HUES6 (cell line): Measurements from ENCODE around the gene ADD1.
"Not testable (repeated sequence)": the region's sequence is repeated elsewhere in the genome, so short reads cannot be mapped to it uniquely, and the experiment has no call there.

Experiments
- H3K27ac ChIP-seq: 2 replicates; pipeline ENCODE4 v1.7.0; 2013; ENCODE audit warnings: low read depth, mild to moderate bottlenecking, low read length, inconsistent platforms
- H3K27me3 ChIP-seq: 2 replicates; pipeline ENCODE4 v1.6.1; 2013; ENCODE audit warnings: low read length; ENCODE audit not compliant: control insufficient read depth, insufficient read depth
- H3K36me3 ChIP-seq: 2 replicates; pipeline ENCODE4 v1.6.1; 2013; ENCODE audit warnings: low read length; ENCODE audit not compliant: control insufficient read depth, insufficient read depth
- H3K4me1 ChIP-seq: 2 replicates; pipeline ENCODE4 v1.6.1; 2013; ENCODE audit warnings: low read length; ENCODE audit not compliant: control insufficient read depth, insufficient read depth
- H3K4me3 ChIP-seq: 2 replicates; pipeline ENCODE4 v1.5.1; 2013; ENCODE audit warnings: low read depth, low read length
- H3K9ac ChIP-seq: one replicate; pipeline ENCODE4 v1.6.1; 2013; ENCODE audit warnings: mild to moderate bottlenecking, low read length
- H3K9me3 ChIP-seq: 2 replicates; pipeline ENCODE4 v1.6.1; 2013; ENCODE audit warnings: low read depth, low read length; ENCODE audit not compliant: control insufficient read depth, insufficient read depth

Gene ADD1

DNA sequence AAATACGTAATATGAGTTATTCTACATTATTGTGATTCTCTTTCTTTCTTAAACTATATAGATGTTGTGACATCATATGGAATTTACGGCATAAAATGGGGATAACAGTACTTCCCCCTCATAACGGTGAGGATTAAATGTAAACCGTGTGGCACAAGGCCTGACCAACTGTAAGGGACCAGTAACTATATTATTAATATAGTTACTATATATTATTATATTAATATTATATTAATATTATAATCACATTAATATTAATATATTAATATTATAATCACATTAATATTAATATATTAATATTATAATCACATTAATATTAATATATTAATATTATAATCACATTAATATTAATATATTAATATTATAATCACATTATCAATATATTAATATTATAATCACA lies 116.8 kb downstream of the ADD1 start:
- H3K27ac ChIP-seq, H3K9ac ChIP-seq, H3K27me3 ChIP-seq, H3K4me3 ChIP-seq: not testable (repeated sequence)
- peaks cover 10% of the 10 kb centered on the region; the same call in 1 of the 2 replicates for H3K4me1 ChIP-seq
- H3K36me3 ChIP-seq, result peaks cover 37% of the 10 kb centered on the region
- peaks cover 17% of the 10 kb centered on the region for H3K9me3 ChIP-seq

GRCh38 chr4:2961421-2961810 lies 117.8 kb downstream of the ADD1 start:
- H3K9ac ChIP-seq, result peak overlapping the region; percentile 91
- peaks cover 10% of the 10 kb centered on the region; the same call in 1 of the 2 replicates for H3K4me1 ChIP-seq
- H3K4me3 ChIP-seq, result peak overlapping the region; percentile 91
- no peak overlapping the region for H3K27ac ChIP-seq
- peaks cover 3% of the 10 kb centered on the region; the same call in 1 of the 2 replicates for H3K27me3 ChIP-seq
- peaks cover 28% of the 10 kb centered on the region for H3K36me3 ChIP-seq
- peaks cover 9% of the 10 kb centered on the region; the same call in 1 of the 2 replicates for H3K9me3 ChIP-seq

DNA sequence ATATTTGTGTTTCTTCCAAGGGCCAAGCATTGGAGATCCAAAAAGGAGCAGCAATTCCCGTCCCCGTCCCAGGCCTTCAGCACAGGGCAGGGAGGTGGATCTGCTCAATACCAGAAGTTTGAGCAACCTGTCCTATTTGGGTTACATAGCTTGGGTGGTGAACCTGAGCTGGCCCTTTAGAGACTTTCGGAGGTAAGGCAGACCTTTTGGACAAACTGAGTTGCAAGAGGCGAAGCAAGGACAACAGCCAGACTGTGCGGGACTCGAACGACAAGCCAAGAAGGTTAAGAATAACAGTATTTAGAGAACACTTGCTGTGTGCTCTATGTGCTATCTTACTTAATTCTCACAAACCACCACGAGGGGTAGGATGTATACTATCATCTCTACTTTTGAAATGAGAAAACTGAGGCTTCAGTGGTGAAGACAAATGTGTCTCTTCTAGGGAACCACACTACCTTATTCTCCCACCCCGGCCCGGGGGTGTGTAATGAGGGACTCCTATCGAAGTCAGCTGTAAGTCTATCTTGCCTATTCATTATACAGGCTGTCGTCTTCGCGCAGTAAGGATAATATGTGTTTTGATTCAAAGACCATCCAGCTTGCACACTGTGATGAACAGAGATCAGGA lies 118.3 kb downstream of the ADD1 start:
- peaks cover 10% of the 10 kb centered on the region; the same call in 1 of the 2 replicates for H3K4me1 ChIP-seq
- H3K27ac ChIP-seq, result no peak overlapping the region
- H3K36me3 ChIP-seq, result peaks cover 23% of the 10 kb centered on the region
- H3K27me3 ChIP-seq, result peaks cover 3% of the 10 kb centered on the region; the same call in 1 of the 2 replicates
- H3K4me3 ChIP-seq, result peak overlapping the region; percentile 91
- peak overlapping the region; percentile 91 for H3K9ac ChIP-seq
- H3K9me3 ChIP-seq, result peaks cover 7% of the 10 kb centered on the region; the same call in 1 of the 2 replicates

- Histone ChIP-seq H3K27me3 (peaks cover 3% of the 10 kb centered on the region; the same call in 1 of the 2 replicates), H3K27ac (peak overlapping the region; percentile 87; the same call in 1 of the 2 replicates), H3K9me3 (0 out of 2 replicates have a peak, but pooled peaks cover 2% of the 10 kb centered on the region), H3K4me3 (peak overlapping the region; percentile 91), H3K36me3 (peaks cover 16% of the 10 kb centered on the region), H3K9ac (peak overlapping the region; percentile 91), H3K4me1 (peaks cover 10% of the 10 kb centered on the region; the same call in 1 of the 2 replicates)
Measured at GRCh38 chr4:2962614-2963174, 119.0 kb downstream of the ADD1 start.

GRCh38 chr4:2963175-2963965 lies 119.7 kb downstream of the ADD1 start, which contains the start of the genes GRK4 and NOP14:
Gene GRK4, plus strand, starts transcription at chr4:2963571. Its CDS starts 500 bp downstream, at chr4:2964071.
Gene NOP14, minus strand, starts transcription at chr4:2963406. Its CDS starts 87 bp downstream, at chr4:2963319.
- peaks cover 9% of the 10 kb centered on the region for H3K36me3 ChIP-seq
- H3K4me1 ChIP-seq, result peaks cover 10% of the 10 kb centered on the region; the same call in 1 of the 2 replicates
- no peaks in the 10 kb centered on the region for H3K9me3 ChIP-seq
- H3K27ac ChIP-seq, result peak within 1 kb of the TSS; percentile 87; the same call in 1 of the 2 replicates
- peaks cover 3% of the 10 kb centered on the region; the same call in 1 of the 2 replicates for H3K27me3 ChIP-seq
- peak within 1 kb of the TSS; percentile 91 for H3K4me3 ChIP-seq
- peak within 1 kb of the TSS; percentile 91 for H3K9ac ChIP-seq

DNA sequence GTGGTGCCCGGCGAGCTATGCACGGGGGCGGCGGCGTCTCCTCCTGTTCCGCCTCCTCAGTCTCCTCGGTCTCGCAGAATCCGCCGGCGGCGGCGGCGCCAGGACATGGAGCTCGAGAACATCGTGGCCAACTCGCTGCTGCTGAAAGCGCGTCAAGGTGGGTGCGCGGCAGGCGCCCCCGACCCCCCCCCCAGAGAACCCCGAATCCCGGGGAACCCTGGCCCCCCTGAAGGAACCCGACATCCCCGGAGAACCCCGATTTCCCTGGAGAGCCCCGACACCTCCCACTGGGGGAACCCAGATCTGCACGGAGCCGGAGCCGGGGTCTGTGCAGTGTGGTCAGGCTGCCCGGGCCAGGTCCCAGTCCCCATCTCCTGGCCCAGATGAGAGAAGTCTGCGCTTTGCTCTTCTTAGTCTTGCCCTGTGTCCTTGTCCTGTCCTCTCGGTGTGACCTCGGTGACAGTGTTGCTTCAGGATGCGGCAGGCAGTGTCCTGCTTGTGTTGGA lies 120.4 kb downstream of the ADD1 start:
- H3K4me1 ChIP-seq, result peaks cover 16% of the 10 kb centered on the region; the same call in 1 of the 2 replicates
- peaks cover 3% of the 10 kb centered on the region; the same call in 1 of the 2 replicates for H3K36me3 ChIP-seq
- peak overlapping the region; percentile 91 for H3K9ac ChIP-seq
- no peak overlapping the region for H3K27ac ChIP-seq
- H3K27me3 ChIP-seq, result peaks cover 3% of the 10 kb centered on the region; the same call in 1 of the 2 replicates
- H3K9me3 ChIP-seq, result no peaks in the 10 kb centered on the region
- H3K4me3 ChIP-seq, result peak overlapping the region; percentile 91

DNA sequence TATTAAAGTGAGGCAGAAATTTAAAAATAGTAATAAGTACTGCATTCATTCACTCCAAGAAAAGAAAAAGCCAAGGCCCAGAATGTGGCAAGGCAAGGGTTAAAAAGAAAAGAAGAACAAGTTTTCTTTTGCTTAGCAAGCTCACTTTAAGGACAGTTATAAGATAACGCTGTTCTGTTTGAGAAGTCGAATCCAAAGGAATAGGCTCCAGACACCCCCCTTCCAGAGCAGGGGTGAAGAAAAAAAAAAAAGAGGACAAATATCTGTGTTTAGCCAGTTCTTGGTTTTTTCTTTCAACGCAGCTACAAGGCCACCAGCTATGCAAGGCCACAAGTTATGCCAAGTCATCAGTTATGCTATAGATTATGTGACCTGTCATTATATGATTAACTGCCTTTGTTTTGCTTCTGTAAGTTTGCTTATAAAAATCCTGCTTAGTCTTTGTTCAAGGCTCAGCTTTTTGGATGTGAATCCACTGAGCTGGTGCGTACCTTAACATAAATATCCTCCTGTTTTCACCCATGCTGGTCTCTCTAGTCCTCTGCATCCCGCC lies 121.1 kb downstream of the ADD1 start:
- no peak overlapping the region for H3K4me3 ChIP-seq
- H3K27me3 ChIP-seq, result peaks cover 3% of the 10 kb centered on the region; the same call in 1 of the 2 replicates

DNA sequence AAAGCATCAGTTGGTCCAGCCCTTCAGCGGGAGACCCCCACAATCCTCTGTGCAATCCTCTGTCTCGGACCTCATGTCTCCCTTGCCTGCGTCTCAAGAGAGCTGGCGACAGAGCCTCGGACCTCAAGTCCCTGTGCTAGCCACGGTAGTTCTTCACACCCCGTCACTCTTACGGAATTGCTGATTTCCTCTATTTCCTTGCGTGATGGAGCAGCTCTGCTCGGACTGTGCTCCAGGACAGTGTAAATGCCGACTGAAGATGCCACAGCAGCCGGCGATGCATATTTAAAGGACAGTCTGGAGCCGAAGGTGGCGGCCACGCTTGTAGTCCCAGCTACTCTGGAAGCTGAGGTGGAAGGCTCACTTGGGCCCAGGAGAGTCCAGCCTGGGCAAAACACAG lies 121.6 kb downstream of the ADD1 start:
- Histone ChIP-seq H3K4me3 (no peak overlapping the region), H3K9me3 (no peaks in the 10 kb centered on the region), H3K4me1 (peaks cover 16% of the 10 kb centered on the region; the same call in 1 of the 2 replicates), H3K36me3 (no peaks in the 10 kb centered on the region), H3K27me3 (peaks cover 3% of the 10 kb centered on the region; the same call in 1 of the 2 replicates), H3K27ac (no peak overlapping the region), H3K9ac (no peak overlapping the region)

More for the DNA sequence above, 121.1 kb downstream of the ADD1 start:
- no peaks in the 10 kb centered on the region for H3K36me3 ChIP-seq
- H3K27ac ChIP-seq, result no peak overlapping the region
- no peaks in the 10 kb centered on the region for H3K9me3 ChIP-seq
- H3K4me1 ChIP-seq, result peaks cover 16% of the 10 kb centered on the region; the same call in 1 of the 2 replicates
- no peak overlapping the region for H3K9ac ChIP-seq

DNA sequence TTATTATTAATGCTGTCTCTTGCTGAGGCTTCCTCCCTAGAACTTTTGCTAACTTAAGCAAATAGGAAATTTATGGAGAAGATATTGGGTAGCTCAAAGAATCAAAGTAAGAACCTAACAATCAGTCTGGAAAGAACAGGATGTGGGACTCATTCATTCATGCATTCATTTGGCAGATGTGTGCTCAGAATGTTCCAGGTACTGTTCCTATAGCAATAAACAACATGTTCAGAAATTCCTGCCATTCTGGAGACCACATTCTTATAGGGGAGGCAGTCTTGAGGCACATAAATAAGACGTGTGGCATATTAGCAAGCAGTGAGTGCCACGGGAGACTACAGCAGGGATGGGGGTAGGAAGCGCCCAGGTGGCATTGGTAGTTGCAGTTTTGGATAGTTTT lies 124.7 kb downstream of the ADD1 start:
- Histone ChIP-seq H3K36me3 (no peaks in the 10 kb centered on the region), H3K9ac (no peak overlapping the region), H3K9me3 (no peaks in the 10 kb centered on the region), H3K27me3 (peaks cover 3% of the 10 kb centered on the region; the same call in 1 of the 2 replicates), H3K4me3 (no peak overlapping the region), H3K4me1 (0 out of 2 replicates have a peak, but pooled peaks cover 5% of the 10 kb centered on the region), H3K27ac (no peak overlapping the region)

- H3K4me1 ChIP-seq, result 0 out of 2 replicates have a peak, but pooled peaks cover 5% of the 10 kb centered on the region
- H3K36me3 ChIP-seq, result no peaks in the 10 kb centered on the region
- no peak overlapping the region for H3K27ac ChIP-seq
- no peaks in the 10 kb centered on the region for H3K27me3 ChIP-seq
- H3K9ac ChIP-seq, result no peak overlapping the region
- no peaks in the 10 kb centered on the region for H3K9me3 ChIP-seq
- no peak overlapping the region for H3K4me3 ChIP-seq
Measured at GRCh38 chr4:2971275-2971674, 127.6 kb downstream of the ADD1 start.
